ENCODE results near the gene EMILIN1. TPM values are rescaled to one million over a fixed set of nuclear protein-coding genes. Genes with fewer than 3 reads are reported as not detected.

EMILIN1 gene
- total RNA-seq, 1 donor = 144 TPM

GRCh38 chr2:27049422-27050280 is 28.8 kb upstream of the EMILIN1 start:
- peak overlapping the region; percentile 88 for H3K4me3 ChIP-seq (ENCODE audit: low read depth, low read length)
- no peak for TF ChIP-seq CTCF (IDR thresholded peaks at IDR 0.05; ENCODE audit: insufficient read depth, low read depth, low read length)
- no peak for DNase-seq (ENCODE audit: low read depth)

- peak overlapping the region; percentile 88 for H3K4me3 ChIP-seq (ENCODE audit: low read depth, low read length)
- TF ChIP-seq CTCF (IDR thresholded peaks at IDR 0.05; ENCODE audit: insufficient read depth, low read depth, low read length) = peak; percentile 41
- DNase-seq (ENCODE audit: low read depth) = peak; percentile 95
Measured at GRCh38 chr2:27050281-27050995, 28.0 kb upstream of the EMILIN1 start.

- no peak for TF ChIP-seq CTCF (IDR thresholded peaks at IDR 0.05; ENCODE audit: insufficient read depth, low read depth, low read length)
- DNase-seq (ENCODE audit: low read depth) = peak; percentile 94
- H3K4me3 ChIP-seq (ENCODE audit: low read depth, low read length) = peak within 1 kb of the TSS; percentile 88
Measured at GRCh38 chr2:27050996-27051901, 27.2 kb upstream of the EMILIN1 start, which contains the start of gene AGBL5. Gene AGBL5, plus strand, starts transcription at chr2:27051668. Its CDS starts 1,291 bp downstream, at chr2:27052959.

- TF ChIP-seq CTCF (IDR thresholded peaks at IDR 0.05; ENCODE audit: insufficient read depth, low read depth, low read length) = no peak
- no peak for DNase-seq (ENCODE audit: low read depth)
Measured at GRCh38 chr2:27051902-27052645, 26.3 kb upstream of the EMILIN1 start.

GRCh38 chr2:27053321-27053720 is 25.1 kb upstream of the EMILIN1 start:
- TF ChIP-seq CTCF (IDR thresholded peaks at IDR 0.05; ENCODE audit: insufficient read depth, low read depth, low read length) = no peak
- DNase-seq (ENCODE audit: low read depth) = no peak
- H3K4me3 ChIP-seq (ENCODE audit: low read depth, low read length) = no peak overlapping the region

More at GRCh38 chr2:27051902-27052645, 26.3 kb upstream of the EMILIN1 start:
- H3K4me3 ChIP-seq (ENCODE audit: low read depth, low read length) = peak overlapping the region; percentile 88

GRCh38 chr2:27053776-27054175 is 24.6 kb upstream of the EMILIN1 start:
- TF ChIP-seq CTCF (IDR thresholded peaks at IDR 0.05; ENCODE audit: insufficient read depth, low read depth, low read length) = no peak
- DNase-seq (ENCODE audit: low read depth) = no peak

More at GRCh38 chr2:27053776-27054175, 24.6 kb upstream of the EMILIN1 start:
- H3K4me3 ChIP-seq (ENCODE audit: low read depth, low read length) = no peak overlapping the region

Data from fibroblast of villous mesenchyme (primary cell).